K562 (cell line): ENCODE results near the gene HADHA. TPM values are rescaled to one million over a fixed set of nuclear protein-coding genes. Genes with fewer than 3 reads are reported as not detected.
A peak's percentile ranks its signal among the peaks of the same experiment; 100 is the strongest.

Experiments
- ATAC-seq: fragments of 200-7000 bp; cut with Tn5 transposase; 3 replicates; pipeline ENCODE4 v1.9.1; 2020; ENCODE audit warnings: moderate library complexity
- BruUV-seq: library from RNA; stranded (reverse); fragments of 400-500 nt; replicated peaks from 2 replicates; lab custom pipeline; 2021; lab: Mats Ljungman, UMichigan
- CTCF ChIA-PET: fragments of 300-600 bp; formaldehyde crosslinking; extraction: SDS; loops from one replicate; lab custom pipeline; 2021; ENCODE audit warnings: low intra/inter-chr PET ratio; lab: Yijun Ruan, JAX
- POLR2A ChIA-PET: fragments of 300-600, 350-650 bp; sonication (Branson Sonifier 250); formaldehyde crosslinking; extraction: SDS; loops from one replicate; lab custom pipeline; 2021; ENCODE audit warnings: antibody characterized with exemption, inconsistent platforms; lab: Yijun Ruan, JAX
- DNase-seq, 4 experiments: peaks; one replicate each; pipeline versions ENCODE4 v3.0.0 to v3.0.0-alpha.2; 2011 to 2018; ENCODE audit warnings: low spot score in 3 of 4, mixed read lengths in 3 of 4; ENCODE audit errors: extremely low read depth in 1 of 4
- FAIRE-seq: peaks from 2 replicates; lab custom pipeline; 2011; peaks lifted over from hg19 to GRCh38; lab: Jason Lieb, UNC
- H2AFZ ChIP-seq: 2 replicates; pipeline ENCODE4 v1.6.0; 2011; ENCODE audit warnings: low read depth, low read length, control low read depth, inconsistent platforms
- H3K27ac ChIP-seq: fragments of 200-600 bp; 3 replicates; pipeline ENCODE4 v1.8.0; 2011; ENCODE audit warnings: low read depth, mild to moderate bottlenecking, control low read depth, inconsistent platforms, low read length, moderate library complexity, mixed read lengths; ENCODE audit errors: extremely low read depth
- H3K27me3 ChIP-seq, 2 experiments: fragments of 300-600 bp in 1 of 2; 2 replicates in 1 of 2; 3 replicates in 1 of 2; pipeline versions ENCODE4 v1.6.0 to v1.8.0; 2011; ENCODE audit warnings: inconsistent platforms in 2 of 2, low read length in 2 of 2, mild to moderate bottlenecking in 1 of 2, mixed read lengths in 1 of 2, moderate library complexity in 1 of 2; ENCODE audit not compliant: control insufficient read depth in 2 of 2, insufficient read depth in 2 of 2
- H3K36me3 ChIP-seq: fragments of 300-600 bp; 3 replicates; pipeline ENCODE4 v1.8.0; 2011; ENCODE audit warnings: mild to moderate bottlenecking, low read length, inconsistent platforms; ENCODE audit not compliant: control insufficient read depth, insufficient read depth
- H3K4me1 ChIP-seq, 2 experiments: fragments of 200-600 bp in 1 of 2; replicated peaks in 1 of 2; 2 replicates in 1 of 2; 3 replicates in 1 of 2; pipeline versions ENCODE4 v1.5.1 to v1.8.0; 2011; ENCODE audit warnings: inconsistent platforms in 2 of 2, low read length in 2 of 2, mild to moderate bottlenecking in 1 of 2, mixed read lengths in 1 of 2, moderate library complexity in 1 of 2; ENCODE audit not compliant: control insufficient read depth in 2 of 2, insufficient read depth in 2 of 2
- H3K4me2 ChIP-seq: 2 replicates; pipeline ENCODE4 v1.6.1; 2011; ENCODE audit warnings: low read length, control low read depth, inconsistent platforms, mixed read lengths; ENCODE audit not compliant: insufficient read depth
- H3K4me3 ChIP-seq: fragments of 200-600 bp; sonication (generic), shearing (Covaris generic); 2 replicates; pipeline ENCODE4 v1.5.1; 2016; ENCODE audit warnings: control low read depth, inconsistent platforms
- H3K79me2 ChIP-seq: fragments of 200-600 bp; 3 replicates; pipeline ENCODE4 v1.8.0; 2011; ENCODE audit warnings: low read length, inconsistent platforms; ENCODE audit not compliant: control insufficient read depth, insufficient read depth
- H3K9ac ChIP-seq, 2 experiments: 2 replicates each; pipeline versions ENCODE4 v1.6.0 to v1.6.1; 2011; ENCODE audit warnings: low read depth in 2 of 2, low read length in 2 of 2, control low read depth in 1 of 2, inconsistent platforms in 1 of 2, mild to moderate bottlenecking in 1 of 2, mixed read lengths in 1 of 2; ENCODE audit not compliant: insufficient read depth in 1 of 2
- H3K9me1 ChIP-seq: one replicate; pipeline ENCODE4 v1.6.0; 2011; ENCODE audit warnings: inconsistent platforms, mild to moderate bottlenecking, low read length, moderate library complexity; ENCODE audit not compliant: control insufficient read depth, insufficient read depth
- H3K9me3 ChIP-seq: replicated peaks from 2 replicates; pipeline ENCODE4 v1.5.1; 2011; ENCODE audit warnings: low read depth, low read length, inconsistent platforms; ENCODE audit not compliant: control insufficient read depth, insufficient read depth
- H4K20me1 ChIP-seq: replicated peaks from 2 replicates; pipeline ENCODE4 v1.6.1; 2011; ENCODE audit warnings: low read length, inconsistent platforms, mixed read lengths; ENCODE audit not compliant: control insufficient read depth, insufficient read depth
- CHD4 ChIP-seq: fragments of 200-600 bp; sonication (generic); IDR thresholded peaks from 3 replicates; pipeline ENCODE4 v1.6.1; 2012; ENCODE audit warnings: low read depth, mild to moderate bottlenecking, mixed read lengths, low read length, inconsistent platforms; ENCODE audit not compliant: insufficient read depth, insufficient replicate concordance, poor library complexity, severe bottlenecking
- E2F6 ChIP-seq, 2 experiments: IDR thresholded peaks; 2 replicates each; pipeline ENCODE4 v1.6.1; 2011; ENCODE audit warnings: borderline replicate concordance in 1 of 2, control low read depth in 1 of 2, low read depth in 1 of 2, low read length in 1 of 2, mild to moderate bottlenecking in 1 of 2, mixed read lengths in 1 of 2, moderate library complexity in 1 of 2; ENCODE audit not compliant: insufficient read depth in 1 of 2, insufficient read length in 1 of 2, poor library complexity in 1 of 2, severe bottlenecking in 1 of 2; ENCODE audit errors: extremely low read depth in 1 of 2
- ESRRA ChIP-seq: fragments of 450-650 bp; IDR thresholded peaks from 2 replicates; pipeline ENCODE4 v1.6.1; 2014; ENCODE audit warnings: low read depth, mild to moderate bottlenecking, moderate library complexity, borderline replicate concordance
- HMGN3 ChIP-seq: IDR thresholded peaks from 2 replicates; pipeline ENCODE4 v1.6.1; 2011; ENCODE audit warnings: borderline replicate concordance, low read depth, mild to moderate bottlenecking, mixed read lengths, low read length; ENCODE audit not compliant: insufficient read length; ENCODE audit errors: extremely low read depth
- MAZ ChIP-seq, 2 experiments: fragments of 450-650 bp in 1 of 2; sonication (generic) in 1 of 2; formaldehyde crosslinking; IDR thresholded peaks in 1 of 2; conservative IDR thresholded peaks in 1 of 2; 2 replicates each; pipeline versions ENCODE4 v1.4.0 to v1.5.0; 2020; ENCODE audit warnings: mild to moderate bottlenecking in 1 of 2, missing genetic modification reagents in 1 of 2
- MTF1 ChIP-seq: fragments of 250-450 bp; sonication (Bioruptor Pico); IDR thresholded peaks from 2 replicates; pipeline ENCODE4 v1.9.0; 2021; ENCODE audit warnings: moderate library complexity, mild to moderate bottlenecking, inconsistent platforms, borderline replicate concordance
- PTBP1 ChIP-seq: fragments of 200-400 bp; formaldehyde crosslinking; IDR thresholded peaks from 2 replicates; pipeline ENCODE4 v1.6.1; 2017; ENCODE audit warnings: low read depth, low read length
- RBM25 ChIP-seq: fragments of 200-400 bp; formaldehyde crosslinking; IDR thresholded peaks from 2 replicates; pipeline ENCODE4 v1.6.1; 2018; ENCODE audit warnings: low read length, low read depth, moderate library complexity; ENCODE audit not compliant: severe bottlenecking
- RCOR1 ChIP-seq, 2 experiments: IDR thresholded peaks; 2 replicates each; pipeline ENCODE4 v1.6.1; 2012; ENCODE audit warnings: low read depth in 2 of 2, low read length in 2 of 2, borderline replicate concordance in 1 of 2, improper control_type of control experiment in 1 of 2
- SMARCA5 ChIP-seq: fragments of 450-650 bp; IDR thresholded peaks from 2 replicates; pipeline ENCODE4 v1.6.1; 2016
- ZBTB33 ChIP-seq: sonication (generic); formaldehyde crosslinking; IDR thresholded peaks from 2 replicates; pipeline ENCODE4 v1.8.1; 2023; ENCODE audit warnings: mild to moderate bottlenecking, missing genetic modification reagents
- ZBTB7A ChIP-seq: IDR thresholded peaks from 2 replicates; pipeline ENCODE4 v1.6.1; 2011; ENCODE audit warnings: low read depth, mild to moderate bottlenecking, low read length, moderate library complexity, borderline replicate concordance; ENCODE audit not compliant: control insufficient read depth
- WGBS: fragments of 100-300 bp; shearing (Covaris generic); methylation state at CpG from one replicate; pipeline ENCODE4 v1.1.6; 2016; ENCODE audit warnings: low coverage, mixed read lengths; ENCODE audit not compliant: insufficient coverage; ENCODE audit errors: missing lambda C conversion rate; 5-methylcytosine and 5-hydroxymethylcytosine counted together
- in situ Hi-C: fragments of 300-500 bp; cut with MboI; formaldehyde crosslinking; loops from 4 replicates; pipeline ENCODE4 v1.15.0; 2018; ENCODE audit warnings: inconsistent platforms, mixed read lengths
- intact Hi-C: fragments of 100-400 bp; cut with micrococcal nuclease; formaldehyde crosslinking; loops from 2 replicates; pipeline ENCODE4 v1.14.2; 2022
- polyA plus RNA-seq, 8 experiments: library from polyadenylated mRNA; depleted of rRNA in 4 of 8; stranded (reverse) in 5 of 8; unstranded in 3 of 8; fragments of >200 nt; fragmentation: Nextera tagmentation in 2 of 8; fragmentation: Illumina TruSeq in 1 of 8; extraction: Ambion mirVana in 2 of 8; extraction: Trizol in 1 of 8; gene quantifications; 2 replicates each; pipeline versions ENCODE4 v1.2.1 to v1.2.3, GENCODE V29; 2011 to 2014; ENCODE audit warnings: inconsistent platforms in 1 of 8, missing spikeins in 1 of 8
- total RNA-seq, 7 experiments: library from RNA; depleted of rRNA in 6 of 7; stranded (reverse); fragments of >200 nt in 6 of 7; fragmentation: Illumina TruSeq in 2 of 7; extraction: Trizol in 2 of 7; gene quantifications; 2 replicates each; pipeline versions ENCODE4 v1.2.1 to v1.2.3, GENCODE V29; 2011 to 2021; ENCODE audit warnings: low replicate concordance in 1 of 7

The HADHA gene
- total and polyA plus RNA-seq, 9 of the 15 experiments (the other 6 are each of a cell fraction or from before 2014, with no cell fraction given) = 145 to 326 (median 202) TPM

- 0 out of 4 replicates have a peak, but pooled peaks of 1 of the 2 experiments have one; percentile 30 for TF ChIP-seq MAZ (CRISPR knock-in tag; conservative IDR thresholded peaks at IDR 0.05 in 1 of 2, IDR thresholded peaks at IDR 0.05 in 1 of 2)
These were observed 71.3 kb downstream of the HADHA start, which contains the start of gene GAREM2 (continued) for GRCh38 chr2:26172871-26173775.

- no peaks in the 10 kb centered on the region for H3K36me3 ChIP-seq
- FAIRE-seq = no peak
- no peaks in the 10 kb centered on the region for H3K27me3 ChIP-seq
- intact Hi-C loops (loop anchor here (5.0 kb wide), 1 partner anchor 295 kb away; no protein-coding TSS in a partner anchor), in situ Hi-C loops (no loop called here)
- peaks cover 0 to 43% of the 10 kb centered on the region in 2 experiments; a peak in 2 of 5 replicates for H3K4me1 ChIP-seq
- DNase-seq = peak; percentile 41 to 80 (median 66)
- WGBS = 63% methylated on average over 18 of the region's 56 CpGs
- peak overlapping the region; percentile 24 for H3K4me3 ChIP-seq
- ChIA-PET POLR2A (interaction anchor here (1.0 kb wide), 1 partner anchor 19 kb away, joined by 4 read pairs; no protein-coding TSS in a partner anchor), CTCF (interaction anchor here (1.2 kb wide), 1 partner anchor 12 kb away, joined by 4 read pairs; no protein-coding TSS in a partner anchor)
- H2AFZ ChIP-seq = peak overlapping the region; percentile 66; the same call in 1 of the 2 replicates
- H3K27ac ChIP-seq = no peak overlapping the region
- H3K9me3 ChIP-seq = no peaks in the 10 kb centered on the region
- ATAC-seq = peak; percentile 12
- BruUV-seq = no TSS peak
- no peaks in the 10 kb centered on the region for H3K9me1 ChIP-seq
- H3K79me2 ChIP-seq = no peaks in the 10 kb centered on the region
- H3K4me2 ChIP-seq = peak overlapping the region; percentile 46
- H3K9ac ChIP-seq = peak overlapping the region in 1 of 2 experiments; percentile 79; a peak in 2 of 4 replicates
- H4K20me1 ChIP-seq = no peaks in the 10 kb centered on the region
- TF ChIP-seq ZBTB7A = peak; percentile 43; the same call in 1 of the 2 replicates
- TF ChIP-seq PTBP1 = 0 out of 2 replicates have a peak, but pooled peaks have one; percentile 54
- peak; percentile 88 for TF ChIP-seq ESRRA
- no peak for TF ChIP-seq HMGN3
- 0 out of 4 replicates have a peak, but pooled peaks of 1 of the 2 experiments have one; percentile 47 for TF ChIP-seq RCOR1 (IDR thresholded peaks at IDR 0.05; ENCODE audit: borderline replicate concordance in 1 of 2, low read depth in 2 of 2, low read length in 2 of 2)
- TF ChIP-seq ZBTB33 = peak; percentile 95
- TF ChIP-seq RBM25 = peak; percentile 83
- no peak for TF ChIP-seq MTF1 (CRISPR knock-in tag)
- TF ChIP-seq CHD4 = peak; percentile 66
- peak in 1 of 2 experiments; percentile 51 for TF ChIP-seq E2F6 (IDR thresholded peaks at IDR 0.05; ENCODE audit: borderline replicate concordance in 1 of 2, extremely low read depth in 1 of 2, insufficient read depth in 1 of 2, insufficient read length in 1 of 2, low read depth in 1 of 2, low read length in 1 of 2, poor library complexity in 1 of 2, severe bottlenecking in 1 of 2)
- TF ChIP-seq SMARCA5 = peak; percentile 44; the same call in 1 of the 2 replicates
These were observed 72.1 kb downstream of the HADHA start for GRCh38 chr2:26172189-26172870.
